ENCODE measurements around the gene LRRC23.

DNA sequence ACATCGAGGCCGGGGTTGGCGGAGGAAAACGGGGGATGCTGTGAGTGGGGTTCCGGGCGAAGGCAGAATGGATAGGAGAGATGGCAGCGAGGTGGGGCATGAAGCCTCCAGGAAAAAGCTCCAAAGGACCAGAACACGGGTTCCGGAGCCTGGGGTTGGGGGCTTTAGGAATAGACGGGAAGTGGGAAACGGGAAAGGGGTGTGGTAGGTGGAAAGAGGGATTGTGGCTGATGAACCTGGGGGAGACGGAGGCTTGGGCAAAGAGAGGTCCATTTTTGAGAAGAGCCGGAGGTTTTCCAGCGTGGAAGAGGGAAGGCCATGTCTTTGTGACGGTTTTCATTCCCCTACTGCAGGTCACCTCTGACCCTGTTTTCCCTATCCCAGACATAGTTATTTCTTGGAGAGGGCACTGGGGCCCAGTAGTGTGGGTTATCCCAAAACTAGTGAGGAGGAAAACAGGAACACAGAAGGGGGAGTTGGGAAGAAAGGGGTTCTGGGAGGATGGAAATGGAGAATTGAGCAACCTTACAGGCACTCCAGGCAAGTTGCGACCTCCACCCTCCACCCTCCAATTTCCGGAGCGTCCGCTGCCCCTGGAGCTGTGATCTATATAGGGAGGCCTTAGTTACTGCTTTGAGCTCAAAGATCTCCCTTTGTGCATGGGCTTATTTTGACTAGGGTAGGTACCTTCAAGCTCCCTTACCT lies 24.2 kb downstream of the LRRC23 start:
- TF ChIP-seq, protein P1, sequence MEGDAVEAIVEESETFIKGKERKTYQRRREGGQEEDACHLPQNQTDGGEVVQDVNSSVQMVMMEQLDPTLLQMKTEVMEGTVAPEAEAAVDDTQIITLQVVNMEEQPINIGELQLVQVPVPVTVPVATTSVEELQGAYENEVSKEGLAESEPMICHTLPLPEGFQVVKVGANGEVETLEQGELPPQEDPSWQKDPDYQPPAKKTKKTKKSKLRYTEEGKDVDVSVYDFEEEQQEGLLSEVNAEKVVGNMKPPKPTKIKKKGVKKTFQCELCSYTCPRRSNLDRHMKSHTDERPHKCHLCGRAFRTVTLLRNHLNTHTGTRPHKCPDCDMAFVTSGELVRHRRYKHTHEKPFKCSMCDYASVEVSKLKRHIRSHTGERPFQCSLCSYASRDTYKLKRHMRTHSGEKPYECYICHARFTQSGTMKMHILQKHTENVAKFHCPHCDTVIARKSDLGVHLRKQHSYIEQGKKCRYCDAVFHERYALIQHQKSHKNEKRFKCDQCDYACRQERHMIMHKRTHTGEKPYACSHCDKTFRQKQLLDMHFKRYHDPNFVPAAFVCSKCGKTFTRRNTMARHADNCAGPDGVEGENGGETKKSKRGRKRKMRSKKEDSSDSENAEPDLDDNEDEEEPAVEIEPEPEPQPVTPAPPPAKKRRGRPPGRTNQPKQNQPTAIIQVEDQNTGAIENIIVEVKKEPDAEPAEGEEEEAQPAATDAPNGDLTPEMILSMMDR (IDR thresholded peaks at IDR 0.05), result no peak
- TF ChIP-seq POLR2A (IDR thresholded peaks at IDR 0.05) (no peak), POLR2AphosphoS5 (IDR thresholded peaks at IDR 0.05) (no peak)

Measured in sigmoid colon (tissue), 4 donors.